GM13977 (cell line): ENCODE measurements around the gene CAMTA1.

Source experiments
- DNase-seq: peaks from one replicate; pipeline ENCODE4 v3.0.0; 2012; ENCODE audit warnings: low spot score
- CTCF ChIP-seq: IDR thresholded peaks from 2 replicates; pipeline ENCODE4 v1.5.1; 2012; ENCODE audit warnings: mild to moderate bottlenecking, control low read depth; ENCODE audit not compliant: insufficient read depth; ENCODE audit errors: extremely low read depth, missing control alignments
- in situ Hi-C: fragments of 300-500 bp; cut with MboI; formaldehyde crosslinking; loops from one replicate; pipeline ENCODE4 v1.12.0; 2022; ENCODE audit warnings: low sequenced_read_pairs, low pct_unique_long_range_greater_than_20kb, mixed read lengths, inconsistent platforms; ENCODE audit not compliant: unreplicated experiment

Gene CAMTA1

GRCh38 chr1:7360526-7360925 is 575.3 kb downstream of the CAMTA1 start:
- TF ChIP-seq CTCF = no peak
- in situ Hi-C loops = no loop called here
- no peak for DNase-seq

GRCh38 chr1:7362947-7363346 is 577.7 kb downstream of the CAMTA1 start:
- TF ChIP-seq CTCF = no peak
- DNase-seq = no peak
- in situ Hi-C loops = no loop called here

- DNase-seq = no peak
- no peak for TF ChIP-seq CTCF
- in situ Hi-C loops = no loop called here
Observed at GRCh38 chr1:7363450-7363849, 578.2 kb downstream of the CAMTA1 start.

- TF ChIP-seq CTCF = no peak
- DNase-seq = no peak
- in situ Hi-C loops = no loop called here
Observed at GRCh38 chr1:7365706-7366105, 580.5 kb downstream of the CAMTA1 start.

DNA sequence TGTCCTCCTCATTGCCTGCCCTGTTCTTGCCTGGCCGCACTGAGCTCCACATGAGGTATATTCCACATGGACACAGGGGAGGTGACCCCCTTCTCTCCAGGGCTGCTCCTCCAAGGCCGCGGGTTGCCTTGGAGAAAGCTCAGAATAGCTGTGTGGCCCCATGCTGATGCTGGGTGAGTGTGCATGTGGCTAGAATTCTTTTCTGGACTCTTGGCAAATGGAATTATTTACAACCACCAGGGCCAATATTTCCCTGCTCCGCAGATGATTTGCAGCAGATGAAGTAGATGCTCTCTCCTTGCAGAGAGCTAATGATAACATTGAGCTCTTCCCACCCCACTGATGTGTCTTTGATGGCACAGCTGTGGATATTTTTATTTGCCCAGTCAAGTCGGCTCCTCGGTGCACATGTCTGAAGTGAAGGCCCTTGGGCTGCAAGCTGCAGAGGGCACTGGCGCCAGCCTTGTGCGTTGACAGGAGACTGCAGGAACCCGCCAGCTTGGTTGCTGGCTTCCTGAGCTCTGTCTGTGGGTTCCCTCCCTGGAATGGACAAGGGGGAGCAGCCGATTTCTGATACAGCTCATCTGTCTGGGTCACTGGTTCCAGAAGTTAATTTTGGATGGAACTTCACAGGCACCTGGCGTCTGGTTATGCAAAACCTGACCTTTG is 581.2 kb downstream of the CAMTA1 start:
- in situ Hi-C loops = no loop called here
- no peak for TF ChIP-seq CTCF
- no peak for DNase-seq

GRCh38 chr1:7366955-7367665 is 581.9 kb downstream of the CAMTA1 start:
- in situ Hi-C loops = no loop called here
- TF ChIP-seq CTCF = no peak

More at GRCh38 chr1:7366955-7367665, 581.9 kb downstream of the CAMTA1 start:
- no peak for DNase-seq
